BJ (cell line): ENCODE data around the gene IL9. TPM values are rescaled to one million over a fixed set of nuclear protein-coding genes. Genes with fewer than 3 reads are reported as not detected.

Experiments
- CTCF ChIA-PET: fragments of 350-600 bp; formaldehyde crosslinking; extraction: SDS; loops from one replicate; lab custom pipeline; 2021; ENCODE audit warnings: antibody characterized with exemption, inconsistent platforms; lab: Yijun Ruan, JAX
- POLR2A ChIA-PET: fragments of 300-600 bp; sonication (Branson Sonifier 250); formaldehyde crosslinking; extraction: SDS; loops from one replicate; lab custom pipeline; 2021; ENCODE audit warnings: antibody characterized with exemption; lab: Charles Lee
- DNase-seq: peaks from one replicate; pipeline ENCODE4 v3.0.0-alpha.2; 2011; ENCODE audit warnings: low read depth
- H3K27me3 ChIP-seq: 2 replicates; pipeline ENCODE4 v1.6.0; 2011; ENCODE audit warnings: low read length; ENCODE audit not compliant: control insufficient read depth, insufficient read depth
- H3K36me3 ChIP-seq: 2 replicates; pipeline ENCODE4 v1.5.1; 2011; ENCODE audit warnings: low read length; ENCODE audit not compliant: control insufficient read depth, insufficient read depth
- H3K4me3 ChIP-seq: 2 replicates; pipeline ENCODE4 v1.5.1; 2011; ENCODE audit warnings: low read depth, mild to moderate bottlenecking, control low read depth, low read length
- CTCF ChIP-seq: IDR thresholded peaks from 2 replicates; pipeline ENCODE4 v1.5.1; 2011; ENCODE audit warnings: low read depth, mild to moderate bottlenecking, control low read depth, inconsistent platforms, low read length, moderate library complexity; ENCODE audit not compliant: insufficient read depth
- polyA plus RNA-seq: library from polyadenylated mRNA; depleted of rRNA; stranded (reverse); fragments of >200 nt; gene quantifications from 2 replicates; pipeline ENCODE4 v1.2.3, GENCODE V29; 2011

IL9 gene
- polyA plus RNA-seq, 1 experiment: not detected

GRCh38 chr5:135920199-135920598 is 24.6 kb upstream of the IL9 start:
- H3K27me3 ChIP-seq: peaks cover 3% of the 10 kb centered on the region

DNA sequence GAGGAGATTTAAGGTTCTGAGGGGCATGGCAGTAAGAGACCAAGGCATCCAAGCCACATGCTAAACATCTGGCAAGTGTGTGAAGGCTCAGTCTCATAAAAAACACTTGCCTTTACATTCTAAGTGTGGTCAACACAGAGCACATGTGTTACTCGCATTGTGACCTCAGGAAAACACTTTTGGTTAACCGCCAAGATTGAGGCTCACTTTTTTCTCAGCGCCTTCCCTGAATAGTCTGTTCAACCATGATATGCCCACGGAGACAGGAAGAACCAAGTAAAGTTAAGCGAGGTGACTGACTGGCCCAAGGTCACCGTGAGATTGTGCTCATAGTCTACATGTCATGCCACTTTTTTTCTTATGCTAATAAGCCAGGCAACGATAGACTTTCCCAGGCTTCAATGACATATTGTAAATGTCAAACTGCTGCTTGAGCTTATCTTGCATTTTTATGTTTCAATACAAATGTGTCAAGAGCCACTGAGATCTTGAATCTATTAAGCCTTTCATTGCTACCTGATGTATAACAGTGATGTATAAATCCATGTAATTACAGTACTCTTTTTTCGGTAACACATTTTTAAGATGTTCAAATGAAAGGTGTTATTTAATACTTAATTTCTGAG is 21.1 kb upstream of the IL9 start:
- peaks cover 1% of the 10 kb centered on the region for H3K27me3 ChIP-seq
- ChIA-PET CTCF (no interaction called here), POLR2A (no interaction called here)
- no peak for DNase-seq
- TF ChIP-seq CTCF: no peak
- H3K4me3 ChIP-seq: no peak overlapping the region
- H3K36me3 ChIP-seq: no peaks in the 10 kb centered on the region; the same call in 1 of the 2 replicates

More at GRCh38 chr5:135920199-135920598, 24.6 kb upstream of the IL9 start:
- Histone ChIP-seq H3K36me3 (no peaks in the 10 kb centered on the region), H3K4me3 (no peak overlapping the region)
- TF ChIP-seq CTCF: no peak
- no peak for DNase-seq
- ChIA-PET POLR2A (no interaction called here), CTCF (interaction anchor here (1.1 kb wide), 1 partner anchor 142 kb away, joined by 4 read pairs; no protein-coding TSS in a partner anchor)

- no peak for DNase-seq
- ChIA-PET POLR2A (no interaction called here), CTCF (no interaction called here)
- Histone ChIP-seq H3K27me3 (peaks cover 1% of the 10 kb centered on the region), H3K4me3 (no peak overlapping the region), H3K36me3 (no peaks in the 10 kb centered on the region; the same call in 1 of the 2 replicates)
- TF ChIP-seq CTCF: no peak
These were observed 19.9 kb upstream of the IL9 start for GRCh38 chr5:135915466-135916001.

- Histone ChIP-seq H3K36me3 (no peaks in the 10 kb centered on the region; the same call in 1 of the 2 replicates), H3K27me3 (peaks cover 1% of the 10 kb centered on the region), H3K4me3 (no peak overlapping the region)
- ChIA-PET CTCF (interaction anchor here (0.9 kb wide), 1 partner anchor 298 kb away, joined by 4 read pairs; no protein-coding TSS in a partner anchor), POLR2A (no interaction called here)
- no peak for DNase-seq
- TF ChIP-seq CTCF: no peak
These were observed 18.3 kb upstream of the IL9 start for GRCh38 chr5:135913713-135914626.

DNA sequence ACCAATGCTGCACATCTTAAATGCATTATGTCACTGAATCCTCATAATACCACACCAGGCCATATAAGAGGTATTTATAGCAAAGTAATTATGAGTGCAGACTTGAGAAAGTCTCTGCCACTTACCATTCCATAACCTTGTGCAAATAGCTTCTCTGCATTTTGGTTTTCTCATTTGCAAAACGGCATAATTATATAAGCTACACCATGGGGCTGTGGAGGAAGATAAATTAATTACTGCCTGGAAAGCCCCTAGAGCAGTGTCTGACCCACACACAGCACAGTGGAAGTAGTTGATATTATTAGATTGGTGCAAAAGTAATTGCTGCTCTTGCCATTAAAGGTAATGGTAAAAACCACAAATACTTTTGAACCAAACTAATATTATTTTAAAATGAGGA is 9.5 kb upstream of the IL9 start:
- CTCF ChIA-PET: no interaction called here
- POLR2A ChIA-PET: no interaction called here

More for the DNA sequence above, 9.5 kb upstream of the IL9 start:
- DNase-seq: no peak
- H3K4me3 ChIP-seq: no peak overlapping the region
- TF ChIP-seq CTCF: no peak
- peaks cover 7% of the 10 kb centered on the region; the same call in 1 of the 2 replicates for H3K27me3 ChIP-seq
- no peaks in the 10 kb centered on the region for H3K36me3 ChIP-seq
